GM23338 (cell line): ENCODE measurements around the gene RAPGEF5. TPM values are rescaled to one million over a fixed set of nuclear protein-coding genes. Genes with fewer than 3 reads are reported as not detected.

Experiments
- ATAC-seq: fragments of 200-7000 bp; cut with Tn5 transposase; 3 replicates; pipeline ENCODE4 v1.9.1; 2020
- DNase-seq: peaks from one replicate; pipeline ENCODE4 v3.0.0-alpha.2; 2015; ENCODE audit warnings: low spot score
- H2AFZ ChIP-seq: fragments of 200-600 bp; sonication (generic); 2 replicates; pipeline ENCODE4 v1.8.0; 2016; ENCODE audit warnings: antibody characterized with exemption, mild to moderate bottlenecking, moderate library complexity
- H3F3A ChIP-seq: fragments of 200-600 bp; sonication (generic); replicated peaks from 2 replicates; pipeline ENCODE4 v1.8.0; 2017; ENCODE audit warnings: antibody characterized with exemption, mixed run types, low read depth
- H3K27ac ChIP-seq: fragments of 200-600 bp; sonication (generic); 2 replicates; pipeline ENCODE4 v1.6.1; 2016; ENCODE audit warnings: low read depth
- H3K27me3 ChIP-seq: fragments of 200-600 bp; sonication (generic); 2 replicates; pipeline ENCODE4 v1.8.0; 2016; ENCODE audit warnings: mild to moderate bottlenecking, mixed run types, moderate library complexity; ENCODE audit not compliant: insufficient read depth
- H3K36me3 ChIP-seq: fragments of 200-600 bp; sonication (generic); 2 replicates; pipeline ENCODE4 v1.8.0; 2016; ENCODE audit warnings: mild to moderate bottlenecking; ENCODE audit not compliant: insufficient read depth
- H3K4me1 ChIP-seq: fragments of 200-600 bp; sonication (generic); 2 replicates; pipeline ENCODE4 v1.8.0; 2016; ENCODE audit warnings: mild to moderate bottlenecking, moderate library complexity; ENCODE audit not compliant: insufficient read depth
- H3K4me2 ChIP-seq: fragments of 200-600 bp; sonication (generic); 2 replicates; pipeline ENCODE4 v1.7.1; 2017; ENCODE audit warnings: mixed run types
- H3K4me3 ChIP-seq: fragments of 200-600 bp; sonication (generic); 2 replicates; pipeline ENCODE4 v1.6.1; 2016; ENCODE audit warnings: mixed run types
- H3K79me2 ChIP-seq: fragments of 200-600 bp; sonication (generic); replicated peaks from 2 replicates; pipeline ENCODE4 v1.8.0; 2017; ENCODE audit warnings: mild to moderate bottlenecking; ENCODE audit not compliant: insufficient read depth
- H3K9me2 ChIP-seq: fragments of 200-600 bp; sonication (generic); 2 replicates; pipeline ENCODE4 v1.8.0; 2017; ENCODE audit not compliant: insufficient read depth
- H4K20me1 ChIP-seq: fragments of 200-600 bp; sonication (generic); replicated peaks from 2 replicates; pipeline ENCODE4 v1.8.0; 2017; ENCODE audit warnings: mild to moderate bottlenecking; ENCODE audit not compliant: insufficient read depth
- H3K27ac Mint-ChIP-seq: 2 replicates; pipeline ENCODE4 v1.8.0; 2020; ENCODE audit warnings: inconsistent platforms, mild to moderate bottlenecking, moderate library complexity, mixed read lengths
- H3K27me3 Mint-ChIP-seq: 3 replicates; pipeline ENCODE4 v1.8.0; 2022; ENCODE audit warnings: low read depth, mild to moderate bottlenecking, moderate library complexity, mixed read lengths, inconsistent platforms; ENCODE audit not compliant: insufficient read depth, poor library complexity
- H3K36me3 Mint-ChIP-seq: 3 replicates; pipeline ENCODE4 v1.8.0; 2021; ENCODE audit warnings: low read depth, mild to moderate bottlenecking, inconsistent platforms, moderate library complexity, mixed read lengths
- H3K4me1 Mint-ChIP-seq: 3 replicates; pipeline ENCODE4 v1.8.0; 2020; ENCODE audit warnings: mild to moderate bottlenecking, inconsistent platforms, mixed read lengths
- H3K4me3 Mint-ChIP-seq: 3 replicates; pipeline ENCODE4 v1.8.0; 2021; ENCODE audit warnings: moderate library complexity, mild to moderate bottlenecking, inconsistent platforms, mixed read lengths
- H3K9me3 Mint-ChIP-seq: 3 replicates; pipeline ENCODE4 v1.8.0; 2020; ENCODE audit warnings: moderate library complexity, mild to moderate bottlenecking, inconsistent platforms, mixed read lengths
- POLR2AphosphoS5 ChIP-seq: IDR thresholded peaks from 2 replicates; pipeline ENCODE4 v1.6.1; 2016; ENCODE audit warnings: antibody characterized with exemption, low read depth
- ZNF331 ChIP-seq: fragments of 250-450 bp; sonication (Bioruptor Pico); IDR thresholded peaks from 2 replicates; pipeline ENCODE4 v1.5.0; 2020; ENCODE audit warnings: low read depth, mild to moderate bottlenecking, moderate library complexity
- ZNF462 ChIP-seq: fragments of 250-450 bp; sonication (Bioruptor Pico); IDR thresholded peaks from 2 replicates; pipeline ENCODE4 v1.5.0; 2020; ENCODE audit warnings: mild to moderate bottlenecking, moderate library complexity
- polyA plus RNA-seq: library from polyadenylated mRNA; unstranded; fragments of >200 nt; fragmentation: Nextera tagmentation; extraction: Ambion mirVana; gene quantifications from 2 replicates; pipeline ENCODE4 v1.2.1, GENCODE V29; 2016
- total RNA-seq: library from RNA; depleted of rRNA; stranded (reverse); fragments of >200 nt; shearing (Covaris generic); gene quantifications from 2 replicates; pipeline ENCODE4 v1.2.3, GENCODE V29; 2014

RAPGEF5 gene
- total and polyA plus RNA-seq, 2 experiments from 2014 or later: 6.3 to 13.1 TPM

DNA sequence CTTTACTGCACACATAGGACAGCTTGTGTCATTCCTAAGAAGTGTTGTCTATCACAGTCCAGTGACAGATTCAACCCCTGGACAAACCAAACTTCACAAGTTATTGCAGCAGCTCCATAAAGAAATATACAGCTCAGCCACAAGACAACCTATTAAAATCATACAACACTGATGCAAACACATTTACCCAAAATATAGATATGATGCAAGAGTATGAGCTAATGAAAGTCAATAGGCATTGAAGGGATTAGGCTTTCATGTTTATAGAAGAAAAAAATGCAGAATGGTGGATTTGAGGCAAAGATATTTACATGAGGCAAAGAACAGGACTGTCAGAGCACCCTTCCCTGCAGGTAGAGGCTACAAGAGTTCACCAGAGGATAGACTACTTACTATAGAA, 14.9 kb upstream of the RAPGEF5 start:
- no peak overlapping the region for H3K27ac Mint-ChIP-seq
- H3K36me3 ChIP-seq: no peaks in the 10 kb centered on the region
- H3K4me1 Mint-ChIP-seq: peaks cover 7% of the 10 kb centered on the region; the same call in 2 of the 3 replicates
- TF ChIP-seq POLR2AphosphoS5: no peak
- no peaks in the 10 kb centered on the region for H3F3A ChIP-seq
- no peaks in the 10 kb centered on the region for H3K9me2 ChIP-seq
- ATAC-seq: no peak
- no peak overlapping the region for H3K4me3 Mint-ChIP-seq
- H3K9me3 Mint-ChIP-seq: no peaks in the 10 kb centered on the region
- no peak overlapping the region for H3K4me2 ChIP-seq
- no peaks in the 10 kb centered on the region for H4K20me1 ChIP-seq
- H3K27me3 ChIP-seq: no peaks in the 10 kb centered on the region
- H2AFZ ChIP-seq: no peak overlapping the region
- H3K4me3 ChIP-seq: no peak overlapping the region
- peaks cover 4% of the 10 kb centered on the region; the same call in 1 of the 2 replicates for H3K4me1 ChIP-seq
- H3K27me3 Mint-ChIP-seq: no peaks in the 10 kb centered on the region
- H3K27ac ChIP-seq: no peak overlapping the region
- H3K79me2 ChIP-seq: no peaks in the 10 kb centered on the region
- DNase-seq: no peak
- no peaks in the 10 kb centered on the region for H3K36me3 Mint-ChIP-seq

- H3K27ac Mint-ChIP-seq: no peak overlapping the region
- peaks cover 12% of the 10 kb centered on the region; the same call in 1 of the 2 replicates for H3K9me2 ChIP-seq
- DNase-seq (no peak), ATAC-seq (no peak)
- H3K4me1 Mint-ChIP-seq: peaks cover 4% of the 10 kb centered on the region; the same call in 1 of the 3 replicates
- no peaks in the 10 kb centered on the region for H3K27me3 Mint-ChIP-seq
- no peaks in the 10 kb centered on the region for H3K27me3 ChIP-seq
- H3K4me2 ChIP-seq: no peak overlapping the region
- TF ChIP-seq ZNF462 (CRISPR knock-in tag): no peak
- TF ChIP-seq ZNF331 (CRISPR knock-in tag): no peak
- no peak overlapping the region for H2AFZ ChIP-seq
- H3K36me3 ChIP-seq: no peaks in the 10 kb centered on the region
- no peaks in the 10 kb centered on the region for H3K36me3 Mint-ChIP-seq
- H3K9me3 Mint-ChIP-seq: no peaks in the 10 kb centered on the region
- no peaks in the 10 kb centered on the region for H3K79me2 ChIP-seq
- no peaks in the 10 kb centered on the region for H4K20me1 ChIP-seq
- H3K4me3 Mint-ChIP-seq: no peak overlapping the region
- H3K27ac ChIP-seq: no peak overlapping the region
- no peaks in the 10 kb centered on the region for H3F3A ChIP-seq
- no peak overlapping the region for H3K4me3 ChIP-seq
- peaks cover 4% of the 10 kb centered on the region; the same call in 1 of the 2 replicates for H3K4me1 ChIP-seq
Observed at GRCh38 chr7:22364900-22365299, 7.9 kb upstream of the RAPGEF5 start.
